ENCODE measurements around the gene GGTLC1.

DNA sequence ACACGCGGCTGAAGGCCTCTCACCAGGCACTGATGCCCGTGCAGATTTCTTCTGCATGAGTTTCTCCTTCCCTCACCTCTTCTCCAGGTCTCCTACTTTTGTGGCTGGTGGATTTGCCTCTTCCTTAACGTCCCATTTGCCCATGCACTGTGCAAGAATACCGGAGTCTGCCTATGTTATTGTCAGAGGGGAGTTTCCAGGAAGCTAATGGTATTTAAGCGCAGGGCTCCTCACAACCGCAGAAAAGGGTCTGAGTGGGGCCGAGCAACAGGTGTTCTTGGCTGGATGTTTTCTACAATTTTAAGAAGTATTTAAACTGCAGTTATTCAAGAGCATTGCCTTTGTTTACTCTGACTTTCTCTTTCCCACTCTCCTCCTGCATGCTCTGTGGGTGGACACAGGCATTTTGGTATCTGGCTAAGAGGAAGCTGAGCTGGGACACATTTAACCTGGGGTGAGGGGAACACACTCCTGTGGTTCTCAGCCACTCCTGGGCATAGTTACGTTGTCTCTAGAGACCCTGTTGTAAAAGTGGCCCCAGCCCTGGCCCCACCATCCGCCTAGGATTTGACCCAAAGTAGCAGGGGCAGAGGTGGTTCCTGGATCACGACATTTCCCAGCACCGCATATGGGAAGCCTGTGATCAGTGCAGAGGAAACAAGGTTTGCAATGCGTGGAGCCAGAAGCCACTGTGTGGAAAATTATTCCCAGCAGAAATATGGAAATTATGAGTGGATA lies 34.4 kb downstream of the GGTLC1 start:
- TF ChIP-seq CTCF (IDR thresholded peaks at IDR 0.05): no peak
- TF ChIP-seq POLR2A (IDR thresholded peaks at IDR 0.05): no peak
